ENCODE measurements around the gene INPP4B.

INPP4B gene

DNA sequence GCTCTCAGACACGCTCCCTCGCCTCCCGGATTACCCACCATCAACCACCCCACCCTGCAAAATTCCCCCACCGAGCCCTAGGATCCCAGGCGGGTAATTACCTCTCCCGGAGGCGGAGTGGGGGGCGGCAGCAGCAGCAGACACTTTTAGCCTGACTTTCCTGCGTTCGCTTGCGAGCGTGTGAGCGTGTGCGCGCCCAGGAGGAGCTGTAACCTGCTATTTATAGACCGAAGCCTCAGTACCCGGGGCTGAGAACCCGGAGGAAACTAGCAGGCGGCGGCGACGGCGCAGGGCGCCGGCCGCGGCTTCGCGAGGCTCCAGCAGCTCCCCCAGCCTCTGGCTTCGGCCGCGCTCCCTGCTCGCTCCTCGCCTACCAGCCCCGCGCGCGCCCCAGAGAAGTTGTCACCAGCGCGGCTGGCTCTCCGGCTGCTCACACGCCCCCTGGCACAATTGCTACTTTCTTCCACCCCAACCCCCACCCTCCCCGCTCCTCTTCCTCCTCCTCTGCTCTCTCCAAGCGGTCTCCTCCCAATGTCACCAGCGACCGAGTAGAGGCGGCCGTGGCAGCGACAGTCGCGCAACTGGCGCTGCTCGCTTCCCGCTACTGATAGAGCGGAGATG, at the start of gene INPP4B:
Gene INPP4B, minus strand, starts transcription at position 194 of the 621 bp plus-strand sequence.
- peak; percentile 74 for DNase-seq

DNA sequence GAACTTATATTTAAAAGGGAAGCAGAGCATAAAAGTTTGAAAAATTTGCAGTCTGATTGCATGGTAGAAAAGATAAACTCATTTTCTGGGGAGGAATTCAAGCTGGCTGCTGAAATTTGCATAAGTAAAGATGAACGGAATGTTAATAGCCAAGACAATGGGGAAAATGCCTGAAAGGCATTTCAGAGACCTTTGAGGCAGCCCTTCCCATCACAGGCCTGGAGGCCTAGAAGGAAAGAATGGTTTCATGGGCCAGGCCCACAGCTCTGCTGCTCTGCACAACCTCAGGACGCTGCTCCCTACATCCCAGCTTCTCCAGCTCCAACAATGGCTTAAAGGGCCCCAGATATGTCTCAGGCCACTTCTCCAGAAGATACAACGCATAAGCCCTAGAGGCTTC, 46.9 kb upstream of the INPP4B start:
- no peak for DNase-seq

DNA sequence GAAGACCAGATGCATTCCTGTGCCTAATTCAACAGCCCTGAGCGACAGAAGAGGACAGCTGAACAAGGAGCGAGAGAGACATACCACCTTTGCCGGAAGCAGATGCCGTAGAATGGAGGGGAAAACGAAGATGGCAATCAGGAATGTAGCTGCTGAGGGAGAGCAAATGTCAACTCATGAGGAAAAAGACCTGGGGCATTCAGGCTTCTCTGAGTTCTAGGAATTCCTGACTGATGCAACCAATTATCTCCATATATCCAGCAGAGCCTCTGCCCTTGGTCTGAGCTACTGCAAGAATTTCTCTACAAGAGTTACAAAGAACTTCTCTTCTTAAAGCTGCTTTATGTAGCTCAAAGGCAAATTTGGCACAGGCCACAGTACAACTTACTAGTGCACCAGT, 40.5 kb upstream of the INPP4B start:
- no peak for DNase-seq

- DNase-seq = no peak
Measured at GRCh38 chr4:142883040-142883832, 37.1 kb upstream of the INPP4B start.

GRCh38 chr4:142882159-142882558, 36.1 kb upstream of the INPP4B start:
- DNase-seq = no peak

GRCh38 chr4:142881331-142881730, 35.2 kb upstream of the INPP4B start:
- no peak for DNase-seq

- DNase-seq = no peak
Measured at GRCh38 chr4:142875117-142875516, 29.0 kb upstream of the INPP4B start.

GRCh38 chr4:142874684-142875083, 28.6 kb upstream of the INPP4B start:
- no peak for DNase-seq

DNA sequence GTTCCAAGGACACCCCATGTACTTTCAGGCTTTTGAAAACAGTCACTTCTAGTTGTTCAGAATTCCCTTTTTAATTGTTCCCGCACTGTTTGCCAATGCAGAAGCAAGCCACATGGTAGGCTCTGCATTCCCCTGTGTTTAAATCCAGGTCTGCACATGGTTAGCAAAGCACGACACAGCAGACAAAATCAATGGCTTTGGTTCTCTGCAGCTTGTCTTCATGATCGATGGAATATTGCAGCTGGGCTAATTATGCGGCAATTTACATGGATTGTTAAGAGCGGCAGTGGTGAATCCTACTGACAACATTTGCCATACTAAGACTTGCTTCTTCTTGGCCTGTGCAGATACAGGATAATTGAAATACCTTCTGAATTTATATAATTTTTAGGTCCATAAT, 20.6 kb upstream of the INPP4B start:
- no peak for DNase-seq

DNA sequence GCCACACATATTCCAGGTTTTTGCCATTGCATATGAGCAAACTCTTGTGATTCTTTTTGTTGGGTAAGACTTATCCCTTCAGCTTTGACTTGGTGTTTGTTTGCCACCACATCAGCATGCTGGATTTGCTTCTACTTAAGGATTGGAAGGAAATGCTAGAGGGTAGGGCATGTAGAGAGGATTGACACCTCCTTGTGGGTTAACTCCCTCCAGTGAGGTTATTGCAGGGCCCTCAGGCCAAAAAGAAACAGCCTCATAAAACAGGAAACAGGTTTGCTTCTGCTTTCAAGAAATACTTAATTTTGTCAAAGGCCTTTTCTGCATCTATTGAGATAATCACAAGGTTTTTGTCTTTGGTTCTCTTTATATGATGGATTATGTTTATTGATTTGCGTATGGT, 15.2 kb upstream of the INPP4B start:
- DNase-seq = no peak

GRCh38 chr4:142858965-142859364, 12.9 kb upstream of the INPP4B start:
- no peak for DNase-seq

- no peak for DNase-seq
Measured at GRCh38 chr4:142858446-142858845, 12.3 kb upstream of the INPP4B start.

DNA sequence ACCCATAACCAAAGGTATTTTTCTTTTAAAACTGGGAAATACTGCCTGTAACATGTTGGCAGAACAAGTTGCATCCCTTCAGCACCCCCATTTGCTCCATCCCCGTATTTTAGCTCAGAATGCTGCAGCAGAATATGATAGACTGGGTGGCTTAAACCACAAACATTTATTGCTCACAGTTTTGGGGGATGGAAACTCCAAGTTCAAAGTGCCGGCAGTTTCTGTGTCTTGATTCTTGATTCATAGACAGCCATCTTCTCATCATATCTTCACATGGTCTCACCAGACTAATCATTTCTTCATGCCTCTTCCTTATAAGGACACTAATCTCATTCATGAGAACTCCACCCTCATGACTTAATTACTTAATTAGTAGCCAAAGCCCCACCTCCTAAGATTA, 10.5 kb upstream of the INPP4B start:
- DNase-seq = no peak

- no peak for DNase-seq
Measured at GRCh38 chr4:142850478-142850877, 4.4 kb upstream of the INPP4B start.

DNA sequence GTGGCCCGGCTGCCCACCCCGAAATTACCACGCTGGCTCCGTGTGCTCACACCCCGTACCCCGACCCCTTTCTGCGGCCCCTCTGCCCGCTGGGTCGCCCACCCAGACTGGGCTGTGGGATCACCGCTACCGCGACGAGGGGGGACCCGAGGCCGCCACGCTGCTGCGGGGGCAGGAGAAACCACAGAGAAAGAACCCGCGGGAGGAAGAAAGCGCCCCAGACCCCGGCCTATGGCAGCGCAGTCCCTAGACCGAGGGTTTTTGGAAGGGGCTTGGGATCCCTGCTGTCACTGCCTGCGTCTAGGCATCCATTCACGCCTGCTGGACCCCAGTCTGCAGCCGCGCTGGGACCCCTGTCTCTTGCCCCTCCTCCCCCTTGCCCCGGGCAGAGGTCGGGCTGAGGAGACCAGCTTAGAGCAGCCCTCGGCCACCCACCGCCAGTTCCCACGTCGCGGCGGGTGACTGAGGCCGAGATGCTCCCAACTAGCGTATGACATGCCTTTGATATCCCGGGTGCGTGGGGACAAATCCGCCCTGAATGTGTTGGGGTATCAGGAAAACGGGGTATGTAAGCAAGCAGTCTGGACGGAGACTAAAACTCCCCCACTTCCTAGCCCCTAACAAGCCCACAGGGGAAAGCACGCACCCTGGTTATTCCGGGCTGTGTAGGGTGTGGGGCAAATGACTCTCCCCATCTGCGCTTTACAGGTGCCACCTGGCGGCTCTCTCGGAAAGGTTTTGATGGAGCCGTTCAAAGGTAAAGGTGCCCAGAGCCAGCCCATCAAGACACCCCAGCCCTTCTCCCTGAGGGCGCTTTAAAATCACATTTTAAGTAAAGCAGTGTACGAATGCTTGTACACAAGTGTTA, 862 bp upstream of the INPP4B start:
- peak; percentile 81 for DNase-seq

- peak; percentile 34 for DNase-seq
Measured at GRCh38 chr4:142845293-142846107, 601 bp downstream of the INPP4B start.

DNA sequence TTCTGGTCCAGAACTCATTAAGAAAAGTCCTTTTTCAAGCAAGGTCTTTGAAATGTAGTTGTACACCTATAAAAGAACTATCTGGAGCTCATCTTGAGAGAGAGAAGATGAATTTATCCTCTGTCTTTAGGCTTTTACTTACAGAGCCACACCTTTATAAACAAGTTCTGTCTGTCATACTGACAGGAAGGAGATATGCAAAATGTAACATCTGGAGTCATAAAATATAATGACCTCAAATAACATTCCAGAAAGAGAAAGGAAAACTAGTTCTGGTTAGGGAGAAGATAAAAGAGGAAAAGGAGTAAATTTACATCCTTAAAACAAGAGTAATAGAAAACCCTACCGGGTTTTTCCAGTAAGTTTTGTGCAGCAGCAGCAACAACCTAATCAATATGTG, 1.3 kb downstream of the INPP4B start:
- DNase-seq = no peak

GRCh38 chr4:142840516-142841123, 5.5 kb downstream of the INPP4B start:
- DNase-seq = no peak

DNA sequence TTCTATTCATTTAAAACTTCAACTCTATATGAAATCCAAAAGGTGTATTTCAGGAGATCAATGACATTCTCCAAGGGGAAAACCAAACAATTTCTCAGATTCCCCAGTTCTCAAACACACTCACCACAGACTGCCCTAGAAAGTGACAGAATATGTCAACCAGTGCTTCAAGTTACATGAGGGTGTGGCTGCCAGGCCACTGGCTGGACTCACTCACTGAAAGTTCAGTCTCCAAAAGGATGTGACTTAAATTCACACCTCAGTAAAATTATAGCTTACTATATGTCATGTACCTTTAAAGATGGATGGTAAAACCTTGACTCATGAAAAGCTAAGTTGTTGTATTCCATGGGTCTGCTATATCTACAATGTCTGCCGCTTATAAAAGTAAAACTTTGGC, 7.3 kb downstream of the INPP4B start:
- DNase-seq = no peak

DNA sequence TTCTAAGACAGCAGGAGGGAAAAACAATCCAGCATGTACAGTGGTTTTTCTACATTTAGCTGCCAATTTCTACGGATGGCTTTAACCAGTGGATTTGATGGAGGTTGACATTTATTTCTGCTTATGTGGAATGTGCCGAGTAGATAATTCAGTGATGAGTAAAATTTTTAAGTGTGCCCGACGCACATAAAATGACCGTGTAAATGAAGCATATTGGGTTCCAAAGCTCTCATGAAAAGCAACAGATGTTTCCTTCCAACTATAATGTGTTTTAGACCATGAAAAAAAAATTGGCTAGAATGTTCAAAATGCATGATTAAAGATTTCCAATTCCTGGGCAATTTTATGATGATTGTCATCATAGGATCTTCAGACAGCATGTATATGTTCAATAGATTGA, 14.1 kb downstream of the INPP4B start:
- no peak for DNase-seq

GRCh38 chr4:142826503-142827241, 19.4 kb downstream of the INPP4B start:
- no peak for DNase-seq

GRCh38 chr4:142824368-142824767, 21.7 kb downstream of the INPP4B start:
- no peak for DNase-seq

All from stimulated activated CD4-positive, alpha-beta T cell treated with anti-CD3 and anti-CD28 coated beads, Interleukin-15, amount 100 ng/mL, for 24 hours (primary cell).